Measurements from ENCODE around the gene NEU2.

DNA sequence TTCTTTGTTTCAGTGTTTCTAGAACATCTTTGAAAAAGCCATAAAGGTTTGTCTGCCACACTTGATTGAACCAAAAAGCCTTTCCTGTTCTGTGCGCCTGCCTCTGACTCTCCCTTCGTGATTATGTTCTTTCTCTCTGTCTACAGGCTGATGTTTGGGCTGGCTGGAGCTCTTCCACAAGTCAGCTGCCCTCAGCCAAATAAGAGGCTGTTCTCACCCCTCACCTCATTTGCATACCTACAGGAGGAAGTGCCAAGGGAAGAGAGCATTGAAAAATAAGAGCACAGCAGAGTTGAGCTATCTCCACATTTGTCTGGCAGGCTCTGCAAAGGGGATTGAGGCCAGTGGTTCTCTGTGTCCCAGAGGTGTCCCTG is 43.5 kb downstream of the NEU2 start:
- TF ChIP-seq FOXJ3 (CRISPR knock-in tag; IDR thresholded peaks at IDR 0.05; ENCODE audit: borderline replicate concordance) = no peak
- no peak for TF ChIP-seq ZBTB49 (CRISPR knock-in tag; IDR thresholded peaks at IDR 0.05; ENCODE audit: borderline replicate concordance)
- TF ChIP-seq CTCF (CRISPR knock-in tag; IDR thresholded peaks at IDR 0.05) = no peak
- TF ChIP-seq IRF2 (CRISPR knock-in tag; IDR thresholded peaks at IDR 0.05) = no peak
- no peak for TF ChIP-seq TEAD2 (CRISPR knock-in tag; IDR thresholded peaks at IDR 0.05)
- TF ChIP-seq CBX5 (CRISPR knock-in tag; IDR thresholded peaks at IDR 0.05; ENCODE audit: borderline replicate concordance) = no peak
- TF ChIP-seq KLF9 (CRISPR knock-in tag; IDR thresholded peaks at IDR 0.05; ENCODE audit: low read depth) = no peak
- no peak for TF ChIP-seq SNAPC2 (CRISPR knock-in tag; IDR thresholded peaks at IDR 0.05)
- TF ChIP-seq POLR2AphosphoS5 (IDR thresholded peaks at IDR 0.05; ENCODE audit: low read depth, low read length) = no peak
- TF ChIP-seq, protein P1, sequence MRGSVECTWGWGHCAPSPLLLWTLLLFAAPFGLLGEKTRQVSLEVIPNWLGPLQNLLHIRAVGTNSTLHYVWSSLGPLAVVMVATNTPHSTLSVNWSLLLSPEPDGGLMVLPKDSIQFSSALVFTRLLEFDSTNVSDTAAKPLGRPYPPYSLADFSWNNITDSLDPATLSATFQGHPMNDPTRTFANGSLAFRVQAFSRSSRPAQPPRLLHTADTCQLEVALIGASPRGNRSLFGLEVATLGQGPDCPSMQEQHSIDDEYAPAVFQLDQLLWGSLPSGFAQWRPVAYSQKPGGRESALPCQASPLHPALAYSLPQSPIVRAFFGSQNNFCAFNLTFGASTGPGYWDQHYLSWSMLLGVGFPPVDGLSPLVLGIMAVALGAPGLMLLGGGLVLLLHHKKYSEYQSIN (CRISPR knock-in tag; IDR thresholded peaks at IDR 0.05; ENCODE audit: borderline replicate concordance) = no peak

Data from HepG2 (cell line).